ENCODE results near the gene CDC14A. TPM values are rescaled to one million over a fixed set of nuclear protein-coding genes. Genes with fewer than 3 reads are reported as not detected.
"Not testable (repeated sequence)": the region's sequence is repeated elsewhere in the genome, so short reads cannot be mapped to it uniquely, and the experiment has no call there.

Gene CDC14A
- polyA plus RNA-seq, 4 donors, result 13.7 to 32.3 (median 30.1) TPM

DNA sequence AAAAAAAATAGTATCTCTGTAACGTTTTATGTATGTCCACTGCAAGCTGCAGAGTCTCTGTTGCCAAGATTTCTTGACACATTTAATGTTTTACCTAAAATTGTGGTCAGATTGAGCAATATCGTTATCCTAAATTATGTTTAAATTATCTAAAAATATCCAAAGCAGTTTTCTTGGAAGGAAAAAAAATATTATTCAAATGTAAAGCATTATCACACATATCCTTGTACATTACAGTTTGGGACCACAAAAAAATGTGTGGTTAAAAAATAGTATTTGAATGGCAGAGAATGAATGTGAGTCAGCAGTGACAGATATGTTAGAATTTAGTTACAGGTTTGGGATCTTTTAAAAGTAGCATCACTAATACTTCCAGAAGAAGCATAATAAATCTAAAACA is 21.2 kb upstream of the CDC14A start:
- not testable (repeated sequence) for DNase-seq (ENCODE audit: low read depth in 4 of 4, low spot score in 3 of 4)

DNA sequence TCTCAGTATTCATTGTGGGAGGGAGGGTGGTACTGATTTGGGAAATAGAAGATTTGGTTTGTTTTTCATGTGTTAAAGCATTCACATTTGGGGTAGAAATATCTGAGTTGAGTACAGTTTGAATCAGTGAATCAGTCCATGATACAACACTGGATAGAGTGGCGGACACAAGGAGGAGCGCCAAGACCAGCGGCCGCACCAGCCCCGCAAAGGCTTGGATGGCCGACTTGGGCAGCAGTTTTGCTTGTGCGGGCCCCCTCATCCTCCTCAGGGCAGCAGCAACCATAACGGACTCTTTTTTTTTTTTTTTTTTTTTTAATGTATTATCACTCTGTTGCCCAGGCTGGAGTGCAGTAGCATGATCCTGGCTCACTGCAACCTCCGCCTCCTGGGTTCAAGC is 20.0 kb upstream of the CDC14A start:
- DNase-seq (ENCODE audit: low read depth in 4 of 4, low spot score in 3 of 4), result no peak

GRCh38 chr1:100335436-100335835 is 16.9 kb upstream of the CDC14A start:
- no peak for DNase-seq (ENCODE audit: low read depth in 4 of 4, low spot score in 3 of 4)

- not testable (repeated sequence) for DNase-seq (ENCODE audit: low read depth in 4 of 4, low spot score in 3 of 4)
Observed at GRCh38 chr1:100337878-100338277, 14.4 kb upstream of the CDC14A start.

DNA sequence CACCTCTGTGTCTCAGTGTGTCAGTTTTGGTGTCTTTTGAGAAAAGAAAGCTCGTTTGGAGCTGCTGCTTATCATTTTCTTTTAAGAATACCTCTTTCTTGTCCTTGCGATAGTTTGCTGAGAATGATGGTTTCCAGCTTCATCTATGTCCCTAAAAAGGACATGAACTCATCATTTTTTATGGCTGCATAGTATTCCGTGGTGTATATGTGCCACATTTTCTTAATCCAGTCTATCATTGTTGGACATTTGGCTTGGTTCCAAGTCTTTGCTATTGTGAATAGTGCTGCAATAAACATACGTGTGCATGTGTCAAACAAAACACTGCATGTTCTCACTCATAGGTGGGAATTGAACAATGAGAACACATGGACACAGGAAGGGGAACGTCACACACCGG is 12.6 kb upstream of the CDC14A start:
- not testable (repeated sequence) for DNase-seq (ENCODE audit: low read depth in 4 of 4, low spot score in 3 of 4)

DNA sequence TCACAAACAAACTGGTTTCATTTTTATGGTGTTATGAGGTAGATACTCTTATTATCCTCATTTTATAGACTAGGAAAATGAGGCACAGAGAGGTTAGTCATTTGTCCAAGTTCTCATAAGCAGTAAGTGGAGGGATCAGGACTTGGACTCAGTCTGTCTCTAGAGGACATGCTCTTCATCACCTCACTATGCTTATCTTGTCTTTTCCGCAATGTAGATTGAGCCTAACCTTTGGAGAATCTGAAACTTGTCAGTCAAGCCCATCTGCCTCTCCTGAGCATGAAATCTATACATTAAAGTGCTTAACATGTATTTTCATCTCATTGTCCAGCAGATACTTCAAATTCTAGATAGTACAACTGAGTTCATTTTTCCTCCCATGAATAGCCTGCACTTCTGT is 11.8 kb upstream of the CDC14A start:
- DNase-seq (ENCODE audit: low read depth in 4 of 4, low spot score in 3 of 4), result no peak

GRCh38 chr1:100342348-100342747 is 10.0 kb upstream of the CDC14A start:
- no peak for DNase-seq (ENCODE audit: low read depth in 4 of 4, low spot score in 3 of 4)

DNA sequence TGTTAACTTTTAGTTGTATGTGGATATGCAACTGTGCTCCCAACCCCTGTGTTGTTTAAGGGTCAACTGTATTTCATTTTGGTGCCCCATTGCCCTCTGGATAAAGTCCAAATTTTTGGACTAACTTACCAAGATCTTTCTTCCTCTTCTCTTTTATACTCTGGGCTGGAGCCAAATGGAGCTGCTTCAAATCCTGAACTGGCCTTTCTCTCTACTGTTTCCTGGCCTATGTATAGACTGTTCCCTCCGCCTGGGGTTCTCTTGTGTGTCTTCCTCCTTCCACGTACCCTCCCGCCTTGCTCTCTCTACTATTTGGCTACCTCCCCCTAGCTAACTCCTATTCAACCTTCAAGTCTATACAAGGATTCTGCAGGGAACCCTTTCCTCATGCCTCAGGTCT is 8.4 kb upstream of the CDC14A start:
- no peak for DNase-seq (ENCODE audit: low read depth in 4 of 4, low spot score in 3 of 4)

- DNase-seq (ENCODE audit: low read depth in 4 of 4, low spot score in 3 of 4), result no peak
Observed at GRCh38 chr1:100344774-100345173, 7.5 kb upstream of the CDC14A start.

DNA sequence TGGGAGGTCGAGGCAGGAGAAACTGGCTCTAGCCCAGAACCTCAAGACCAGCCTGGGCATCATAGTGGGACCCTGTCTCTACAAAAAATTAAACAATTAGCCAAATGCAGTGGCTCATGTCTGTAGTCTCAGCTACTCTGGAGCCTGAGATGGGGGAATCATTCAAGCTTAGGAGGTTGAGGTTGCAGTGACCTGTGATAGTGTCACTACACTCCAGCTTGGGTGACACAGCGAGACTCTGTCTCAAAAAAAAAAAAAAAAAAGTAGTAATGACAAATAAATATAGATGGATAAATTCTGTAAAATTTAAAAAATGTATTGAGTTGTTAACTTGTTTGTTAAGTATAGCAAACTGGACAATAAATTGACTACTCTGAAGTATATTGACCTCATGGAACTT is 5.9 kb upstream of the CDC14A start:
- DNase-seq (ENCODE audit: low read depth in 4 of 4, low spot score in 3 of 4), result no peak

- no peak for DNase-seq (ENCODE audit: low read depth in 4 of 4, low spot score in 3 of 4)
Observed at GRCh38 chr1:100347009-100347966, 5.0 kb upstream of the CDC14A start.

GRCh38 chr1:100348549-100349144 is 3.7 kb upstream of the CDC14A start:
- no peak for DNase-seq (ENCODE audit: low read depth in 4 of 4, low spot score in 3 of 4)

- DNase-seq (ENCODE audit: low read depth in 4 of 4, low spot score in 3 of 4), result no peak
Observed at GRCh38 chr1:100349246-100349645, 3.1 kb upstream of the CDC14A start.

GRCh38 chr1:100350787-100351094 is 1.6 kb upstream of the CDC14A start:
- DNase-seq (ENCODE audit: low read depth in 4 of 4, low spot score in 3 of 4), result no peak

GRCh38 chr1:100351095-100351887 is 1.0 kb upstream of the CDC14A start:
- peak in 3 of 4 donors; percentile 84 to 90 (median 85) for DNase-seq (ENCODE audit: low read depth in 4 of 4, low spot score in 3 of 4)

GRCh38 chr1:100353071-100353801 is 930 bp downstream of the CDC14A start:
- no peak for DNase-seq (ENCODE audit: low read depth in 4 of 4, low spot score in 3 of 4)

- DNase-seq (ENCODE audit: low read depth in 4 of 4, low spot score in 3 of 4), result no peak
Observed at GRCh38 chr1:100353988-100354387, 1.7 kb downstream of the CDC14A start.

DNA sequence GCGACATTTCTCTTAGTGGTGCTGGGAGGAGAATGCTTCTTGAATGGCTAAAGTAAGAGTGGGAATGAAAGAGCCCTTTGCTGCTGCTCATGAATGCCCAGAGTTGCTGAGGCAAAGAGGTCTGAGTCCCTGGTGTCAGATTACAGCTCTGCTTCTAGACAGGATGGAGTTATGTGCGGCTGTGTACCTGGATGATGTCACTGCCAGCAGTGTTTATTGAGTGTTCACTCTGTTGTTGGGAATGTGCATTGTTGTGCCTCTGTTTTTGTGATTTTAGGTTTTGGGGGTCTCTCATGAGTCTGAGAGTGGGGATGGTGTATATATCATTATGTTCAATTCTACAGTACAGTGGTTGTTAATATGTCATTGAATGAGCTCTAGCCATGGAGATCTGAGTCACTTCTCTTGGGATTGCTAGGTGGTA is 2.7 kb downstream of the CDC14A start:
- DNase-seq (ENCODE audit: low read depth in 4 of 4, low spot score in 3 of 4), result peak in 3 of 4 donors; percentile 59 to 80 (median 70)

DNA sequence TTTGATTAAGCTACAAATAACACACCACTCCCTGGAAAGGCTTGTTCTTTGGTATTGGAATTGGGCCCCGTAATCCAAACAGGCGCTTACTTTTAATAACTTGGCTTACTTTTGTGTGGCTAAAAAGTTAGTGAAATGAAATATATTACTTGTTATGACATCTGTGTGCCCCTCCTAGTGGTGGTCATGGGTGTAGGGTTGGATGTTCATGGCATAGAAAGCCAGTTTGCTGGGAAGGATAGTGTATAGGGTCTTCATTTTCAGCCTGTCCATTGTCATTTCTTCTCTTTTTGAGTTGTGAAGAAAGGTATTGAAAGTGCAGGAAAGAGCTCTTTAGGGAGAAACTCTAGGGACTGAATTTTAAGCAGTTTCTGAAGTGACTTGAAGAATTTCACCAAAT is 5.9 kb downstream of the CDC14A start:
- no peak for DNase-seq (ENCODE audit: low read depth in 4 of 4, low spot score in 3 of 4)

- DNase-seq (ENCODE audit: low read depth in 4 of 4, low spot score in 3 of 4), result no peak
Observed at GRCh38 chr1:100359139-100359538, 6.8 kb downstream of the CDC14A start.

All from left renal pelvis (tissue), 4 donors.